GM12878 (cell line): ENCODE data around the gene SLC25A51. TPM values are rescaled to one million over a fixed set of nuclear protein-coding genes. Genes with fewer than 3 reads are reported as not detected.
A peak's percentile ranks its signal among the peaks of the same experiment; 100 is the strongest.

Experiments
- ATAC-seq: fragments of 200-7000 bp; cut with Tn5 transposase; 3 replicates; pipeline ENCODE4 v1.9.1; 2020; ENCODE audit warnings: mild to moderate bottlenecking, moderate library complexity
- BruUV-seq: library from RNA; stranded (reverse); fragments of 400-500 nt; replicated peaks from 2 replicates; lab custom pipeline; 2021; lab: Mats Ljungman, UMichigan
- CTCF ChIA-PET: fragments of 300-600 bp; sonication (Branson Sonifier 250); formaldehyde crosslinking; extraction: SDS; loops from one replicate; lab custom pipeline; 2021; ENCODE audit warnings: inconsistent platforms; lab: Yijun Ruan, JAX
- POLR2A ChIA-PET: fragments of 350-600 bp; formaldehyde crosslinking; extraction: SDS; loops from one replicate; lab custom pipeline; 2021; ENCODE audit warnings: inconsistent platforms; lab: Charles Lee
- RAD21 ChIA-PET: fragments of 300-600 bp; sonication (Branson Sonifier 250); formaldehyde crosslinking; loops from one replicate; lab custom pipeline; 2023; ENCODE audit warnings: antibody characterized with exemption; ENCODE audit not compliant: unreplicated experiment; lab: Charles Lee
- SMC1A ChIA-PET: fragments of 300-600 bp; sonication (Branson Sonifier 250); formaldehyde crosslinking; loops from one replicate; lab custom pipeline; 2023; ENCODE audit not compliant: unreplicated experiment, uncharacterized antibody; lab: Charles Lee
- DNase-seq: peaks from one replicate; pipeline ENCODE4 v3.0.0-alpha.2; 2011; ENCODE audit warnings: low read depth, low spot score
- FAIRE-seq: peaks from 3 replicates; lab custom pipeline; 2011; peaks lifted over from hg19 to GRCh38; lab: Jason Lieb, UNC
- H2AFZ ChIP-seq: 2 replicates; pipeline ENCODE4 v1.6.0; 2011; ENCODE audit warnings: low read depth, low read length, control low read depth; ENCODE audit not compliant: control insufficient read depth
- H3K27ac ChIP-seq: 2 replicates; pipeline ENCODE4 v1.5.1; 2011; ENCODE audit warnings: control low read depth; ENCODE audit not compliant: control insufficient read depth, insufficient read depth
- H3K27me3 ChIP-seq, 2 experiments: replicated peaks in 1 of 2; 2 replicates each; pipeline versions ENCODE4 v1.6.0 to v1.6.1; 2011; ENCODE audit warnings: low read length in 1 of 2; ENCODE audit not compliant: control insufficient read depth in 2 of 2, insufficient read depth in 2 of 2
- H3K36me3 ChIP-seq, 2 experiments: 2 replicates each; pipeline ENCODE4 v1.5.1; 2011; ENCODE audit warnings: low read length in 1 of 2; ENCODE audit not compliant: control insufficient read depth in 2 of 2, insufficient read depth in 2 of 2
- H3K4me1 ChIP-seq: 2 replicates; pipeline ENCODE4 v1.6.1; 2011; ENCODE audit warnings: mild to moderate bottlenecking, low read length, moderate library complexity, mixed read lengths; ENCODE audit not compliant: control insufficient read depth, insufficient read depth
- H3K4me2 ChIP-seq: 2 replicates; pipeline ENCODE4 v1.6.0; 2011; ENCODE audit warnings: control low read depth; ENCODE audit not compliant: control insufficient read depth, insufficient read depth
- H3K4me3 ChIP-seq: fragments of 200-600 bp; sonication (generic); 2 replicates; pipeline ENCODE4 v1.5.1; 2016
- H3K79me2 ChIP-seq: 2 replicates; pipeline ENCODE4 v1.6.0; 2011; ENCODE audit warnings: low read length; ENCODE audit not compliant: control insufficient read depth, insufficient read depth
- H3K9ac ChIP-seq: 2 replicates; pipeline ENCODE4 v1.8.0; 2011; ENCODE audit warnings: low read length, control low read depth, mixed read lengths; ENCODE audit not compliant: control insufficient read depth, insufficient read depth
- H3K9me3 ChIP-seq: replicated peaks from 3 replicates; pipeline ENCODE4 v1.5.1; 2011; ENCODE audit warnings: mild to moderate bottlenecking, low read length; ENCODE audit not compliant: control insufficient read depth, insufficient read depth
- H4K20me1 ChIP-seq: 2 replicates; pipeline ENCODE4 v1.6.0; 2011; ENCODE audit not compliant: control insufficient read depth, insufficient read depth
- BACH1 ChIP-seq: fragments of 450-650 bp; IDR thresholded peaks from 2 replicates; pipeline ENCODE4 v1.6.1; 2017; ENCODE audit warnings: mild to moderate bottlenecking, borderline replicate concordance
- CHD1 ChIP-seq: IDR thresholded peaks from 2 replicates; pipeline ENCODE4 v1.6.1; 2012; ENCODE audit warnings: low read depth, low read length, improper control_type of control experiment
- GATAD2B ChIP-seq: fragments of 450-650 bp; conservative IDR thresholded peaks from 2 replicates; pipeline ENCODE4 v1.6.1; 2017; ENCODE audit warnings: low read depth, mild to moderate bottlenecking, moderate library complexity
- IKZF1 ChIP-seq: fragments of 450-650 bp; conservative IDR thresholded peaks from 2 replicates; pipeline ENCODE4 v1.6.1; 2017; ENCODE audit warnings: antibody characterized with exemption, mild to moderate bottlenecking
- KAT2A ChIP-seq: conservative IDR thresholded peaks from 2 replicates; pipeline ENCODE4 v1.6.1; 2011; ENCODE audit warnings: low read depth, low read length; ENCODE audit not compliant: control insufficient read depth
- KLF5 ChIP-seq: fragments of 450-650 bp; IDR thresholded peaks from 2 replicates; pipeline ENCODE4 v1.6.1; 2014; ENCODE audit warnings: mild to moderate bottlenecking; ENCODE audit not compliant: partially characterized antibody
- NFIC ChIP-seq: IDR thresholded peaks from 2 replicates; pipeline ENCODE4 v1.6.1; 2012; ENCODE audit warnings: low read depth, mild to moderate bottlenecking, inconsistent platforms, low read length, moderate library complexity
- NFXL1 ChIP-seq: fragments of 450-650 bp; IDR thresholded peaks from 2 replicates; pipeline ENCODE4 v1.6.1; 2017; ENCODE audit warnings: antibody characterized with exemption, mild to moderate bottlenecking, borderline replicate concordance
- PML ChIP-seq: IDR thresholded peaks from 2 replicates; pipeline ENCODE4 v1.6.1; 2012; ENCODE audit warnings: low read length, inconsistent platforms
- POLR2AphosphoS5 ChIP-seq: IDR thresholded peaks from 2 replicates; pipeline ENCODE4 v1.6.1; 2011; ENCODE audit warnings: mild to moderate bottlenecking, low read length, inconsistent platforms
- RUNX3 ChIP-seq: IDR thresholded peaks from 2 replicates; pipeline ENCODE4 v1.6.1; 2012; ENCODE audit warnings: low read length, inconsistent platforms
- TCF7 ChIP-seq: IDR thresholded peaks from 2 replicates; pipeline ENCODE4 v1.6.1; 2014; ENCODE audit warnings: antibody characterized with exemption, borderline replicate concordance
- ZNF687 ChIP-seq: fragments of 450-650 bp; IDR thresholded peaks from 2 replicates; pipeline ENCODE4 v1.6.1; 2017; ENCODE audit warnings: mild to moderate bottlenecking, moderate library complexity
- WGBS: methylation state at CpG from one replicate; pipeline ENCODE4 v1.1.6; 2016; ENCODE audit warnings: low lambda C conversion rate; ENCODE audit not compliant: insufficient replicate concordance, insufficient coverage; ENCODE audit errors: missing lambda C conversion rate; 5-methylcytosine and 5-hydroxymethylcytosine counted together
- in situ Hi-C: fragments of 300-500 bp; cut with MboI; formaldehyde crosslinking; loops from 9 replicates; pipeline ENCODE4 v1.14.3; 2018; ENCODE audit warnings: mixed read lengths
- intact Hi-C: fragments of 100-400 bp; cut with micrococcal nuclease; formaldehyde crosslinking; loops from one replicate; pipeline ENCODE4 v1.14.2; 2022; ENCODE audit not compliant: unreplicated experiment
- polyA plus RNA-seq, 11 experiments: library from polyadenylated mRNA; depleted of rRNA in 4 of 11; unstranded in 6 of 11; stranded (reverse) in 5 of 11; fragments of >200 nt; fragmentation: Nextera tagmentation in 4 of 11; fragmentation: Illumina TruSeq in 1 of 11; extraction: Ambion mirVana in 4 of 11; extraction: Trizol in 1 of 11; gene quantifications; 1 replicate in 1 of 11; 2 replicates in 10 of 11; pipeline versions ENCODE4 v1.2.1 to v1.2.3, GENCODE V29; 2011 to 2016; ENCODE audit warnings: inconsistent platforms in 2 of 11, missing spikeins in 2 of 11, low read depth in 1 of 11
- total RNA-seq, 4 experiments: library from RNA; depleted of rRNA in 3 of 4; stranded (reverse); fragments of >200 nt in 3 of 4; fragmentation: Illumina TruSeq in 1 of 4; extraction: Trizol in 1 of 4; gene quantifications; 2 replicates each; pipeline versions ENCODE4 v1.2.1 to v1.2.3, GENCODE V29; 2013 to 2021

The SLC25A51 gene
- total and polyA plus RNA-seq, 10 of the 15 experiments (the other 5 are each of a cell fraction or from before 2014, with no cell fraction given), result 3.8 to 29.3 (median 13.2) TPM

GRCh38 chr9:37925786-37926736, 22.1 kb upstream of the SLC25A51 start (continued):
- TF ChIP-seq GATAD2B, result no peak
- 0 out of 2 replicates have a peak, but pooled peaks have one; percentile 10 for TF ChIP-seq IKZF1
- 0 out of 2 replicates have a peak, but pooled peaks have one; percentile 6 for TF ChIP-seq RUNX3
- TF ChIP-seq PML, result no peak

GRCh38 chr9:37925006-37925405, 21.1 kb upstream of the SLC25A51 start:
- Histone ChIP-seq H3K9me3 (no peaks in the 10 kb centered on the region), H3K4me2 (no peak overlapping the region), H4K20me1 (no peaks in the 10 kb centered on the region), H3K9ac (no peak overlapping the region), H2AFZ (no peak overlapping the region), H3K4me3 (no peak overlapping the region), H3K27ac (no peak overlapping the region), H3K79me2 (no peaks in the 10 kb centered on the region), H3K4me1 (no peaks in the 10 kb centered on the region; the same call in 1 of the 2 replicates), H3K27me3 (no peaks in the 10 kb centered on the region), H3K36me3 (no peaks in the 10 kb centered on the region)
- ATAC-seq, result no peak
- ChIA-PET CTCF (interaction anchor here (1.7 to 3.5 kb wide), 2 partner anchors 10 to 235 kb away, joined by 5 to 19 read pairs; no protein-coding TSS in a partner anchor), POLR2A (no interaction called here), RAD21 (no interaction called here), SMC1A (interaction anchor here (1.0 to 1.2 kb wide), 2 partner anchors 13 to 176 kb away, joined by 4 read pairs; no protein-coding TSS in a partner anchor)
- in situ Hi-C loops (no loop called here), intact Hi-C loops (no loop called here)
- BruUV-seq, result no TSS peak
- DNase-seq, result no peak
- 31% methylated on average over 6 of the region's 6 CpGs for WGBS
- FAIRE-seq, result no peak
- TF ChIP-seq NFIC, result no peak
- TF ChIP-seq TCF7, result no peak
- no peak for TF ChIP-seq POLR2AphosphoS5
- TF ChIP-seq CHD1, result no peak
- no peak for TF ChIP-seq KAT2A
- no peak for TF ChIP-seq BACH1
- TF ChIP-seq KLF5, result no peak
- TF ChIP-seq NFXL1, result no peak
- TF ChIP-seq ZNF687, result no peak
